Measurements from ENCODE around the gene THEMIS.
"Not testable (repeated sequence)": the region's sequence is repeated elsewhere in the genome, so short reads cannot be mapped to it uniquely, and the experiment has no call there.

The THEMIS gene

DNA sequence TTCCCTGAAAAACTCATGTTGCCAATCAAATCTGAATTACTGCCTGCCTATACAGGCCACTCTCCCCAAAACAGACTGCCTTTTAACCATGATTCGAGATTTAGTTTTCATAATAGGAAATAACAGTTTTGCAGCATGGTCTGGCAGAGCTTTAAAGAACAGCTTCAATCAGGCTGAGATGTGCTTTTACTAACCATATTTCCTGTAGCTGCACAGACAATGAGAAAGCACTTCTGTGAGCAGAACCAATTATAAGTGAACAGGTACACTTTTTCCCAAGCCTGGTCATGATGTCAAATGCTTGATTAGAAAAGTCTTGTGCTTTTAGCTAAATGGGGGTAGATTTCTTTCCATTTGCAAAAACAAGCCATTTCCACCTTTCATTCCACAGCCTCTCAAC is 108.2 kb downstream of the THEMIS start:
- DNase-seq = no peak

DNA sequence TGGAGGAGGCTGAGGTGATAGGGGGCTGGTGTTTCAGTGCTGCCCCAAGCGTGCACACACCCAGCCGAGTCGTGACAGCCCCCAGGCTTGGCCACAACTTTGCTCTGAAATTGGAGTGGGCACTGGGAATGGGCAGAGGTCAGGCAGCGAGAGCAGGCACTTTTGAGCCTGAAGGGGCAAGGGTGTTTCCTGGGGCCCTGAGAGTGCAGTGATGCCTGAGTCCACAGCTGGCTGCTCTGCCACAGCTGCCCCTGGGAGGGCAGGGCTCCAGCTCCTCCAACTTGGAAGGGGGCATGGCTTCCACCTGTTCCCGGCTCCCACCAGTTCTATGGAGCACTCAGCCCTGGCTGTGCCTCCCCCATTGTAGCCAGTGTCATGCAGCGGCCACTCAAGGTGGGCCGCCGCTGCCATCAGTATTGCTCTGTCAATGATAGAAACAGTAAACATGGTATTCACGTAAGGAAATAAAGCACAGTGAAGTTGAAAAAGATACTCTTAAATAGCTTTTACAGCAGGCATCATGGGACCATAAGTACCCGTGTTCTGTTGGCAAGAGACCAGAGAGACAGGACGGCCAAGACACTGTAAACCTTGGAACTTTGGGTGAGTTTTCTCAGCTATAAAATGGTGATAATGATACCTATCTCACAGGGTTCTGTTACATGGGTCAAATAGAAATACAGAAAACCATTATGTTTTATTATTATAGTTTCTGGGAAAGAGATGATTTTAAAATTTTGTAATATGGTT is 108.9 kb downstream of the THEMIS start:
- no peak for DNase-seq

DNA sequence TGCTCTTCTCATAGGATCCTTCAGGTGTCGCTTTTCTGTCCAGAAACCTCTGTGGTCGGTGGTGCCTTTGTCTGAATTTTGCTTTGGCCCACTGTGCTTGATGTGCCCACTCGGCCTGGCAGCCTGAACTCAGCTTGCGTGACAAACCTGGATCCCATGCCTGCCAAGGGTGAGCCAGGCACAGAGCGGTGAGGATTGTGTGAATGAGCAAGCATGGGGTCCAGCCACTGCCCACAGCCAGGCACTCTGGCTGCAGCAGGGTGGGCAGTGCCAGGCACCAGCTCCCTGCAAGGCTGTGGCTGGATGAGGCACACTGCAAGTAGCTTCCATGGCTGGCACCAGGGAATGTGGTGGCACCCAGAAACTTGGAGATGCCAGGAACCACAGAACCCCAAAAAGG is 110.3 kb downstream of the THEMIS start:
- DNase-seq = no peak

DNA sequence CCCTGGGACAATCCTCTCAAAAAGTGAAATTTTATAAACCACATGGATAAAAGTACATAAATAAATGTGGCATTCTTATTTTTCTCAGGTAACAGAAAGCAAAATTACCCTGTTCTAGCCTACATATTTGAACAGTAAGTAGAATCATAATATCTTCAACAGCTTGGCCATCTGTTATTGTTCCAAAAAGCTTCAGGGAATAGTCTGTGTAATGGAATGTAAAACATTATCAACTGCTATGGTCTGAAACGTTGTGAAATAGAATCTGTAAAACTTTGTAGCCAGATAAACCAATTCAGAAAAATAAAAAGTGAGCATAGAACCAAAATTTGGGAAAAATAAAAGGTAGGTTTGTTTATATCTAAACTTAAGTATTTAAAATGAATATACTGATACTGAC is 114.7 kb downstream of the THEMIS start:
- DNase-seq = no peak

DNA sequence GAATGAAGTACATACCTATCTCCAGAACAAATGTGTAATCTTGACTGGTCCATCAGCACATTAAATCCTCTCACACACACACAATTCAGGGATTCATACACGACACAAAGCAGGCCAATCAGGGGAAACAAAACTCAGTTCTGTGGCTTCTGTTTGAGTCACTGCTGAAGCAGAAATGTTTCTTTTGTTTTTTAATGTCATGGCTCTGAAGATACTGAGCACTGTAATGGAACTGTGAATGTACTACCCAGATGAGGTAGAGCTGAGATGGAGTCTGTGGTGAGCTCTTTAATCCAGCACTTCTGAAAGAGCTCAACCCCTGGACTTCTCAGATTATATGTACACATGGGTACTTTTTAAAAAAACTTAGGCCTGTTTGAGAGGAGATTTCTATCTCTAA is 116.4 kb downstream of the THEMIS start:
- no peak for DNase-seq

DNA sequence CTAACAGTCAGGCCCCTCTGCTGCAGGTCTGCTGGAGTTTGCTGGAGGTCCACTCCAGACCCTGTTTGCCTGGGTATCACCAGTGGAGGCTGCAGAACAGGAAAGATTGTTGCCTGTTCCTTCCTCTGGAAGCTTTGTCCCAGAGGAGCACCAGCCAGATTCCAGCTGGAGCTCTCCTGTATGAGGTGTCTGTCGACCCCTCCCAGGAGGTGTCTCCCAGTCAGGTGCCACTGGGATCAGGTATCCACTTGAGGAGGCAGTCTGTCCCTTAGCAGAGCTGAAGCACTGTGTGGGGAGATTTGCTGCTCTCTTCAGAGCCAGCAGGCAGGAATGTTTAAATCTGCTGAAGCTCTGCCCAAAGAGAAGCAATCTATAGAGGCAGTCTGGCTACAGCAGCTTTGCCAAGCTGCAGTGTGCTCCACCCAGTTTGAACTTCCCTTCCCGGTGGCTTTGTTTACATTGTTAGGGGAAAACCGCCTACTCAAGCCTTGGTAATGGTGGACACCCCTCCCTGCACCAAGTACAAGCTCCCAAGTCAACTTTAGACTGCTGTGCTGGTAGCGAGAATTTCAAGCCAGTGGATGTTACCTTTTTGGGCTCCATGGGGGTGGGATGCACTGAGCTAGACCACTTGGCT is 119.1 kb downstream of the THEMIS start:
- not testable (repeated sequence) for DNase-seq

DNA sequence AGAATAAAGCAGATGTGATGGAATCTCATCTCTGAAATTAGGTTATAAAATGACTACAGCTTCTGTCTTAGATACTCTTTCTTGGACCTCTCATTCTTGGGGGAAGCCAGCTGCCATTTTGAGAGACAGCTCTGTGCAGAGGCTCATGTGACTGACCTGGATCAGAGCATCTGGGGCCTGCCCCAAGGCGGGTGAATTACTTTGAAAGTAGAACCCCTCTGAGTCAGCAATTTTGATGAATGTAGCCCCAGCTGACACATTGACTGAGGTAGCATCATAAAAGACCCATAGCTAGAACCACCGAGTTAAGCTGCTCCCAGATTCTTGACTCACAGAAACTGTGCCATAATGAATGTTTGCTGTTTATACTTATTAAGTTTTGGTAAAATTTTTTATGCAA is 124.5 kb downstream of the THEMIS start:
- DNase-seq = no peak

DNA sequence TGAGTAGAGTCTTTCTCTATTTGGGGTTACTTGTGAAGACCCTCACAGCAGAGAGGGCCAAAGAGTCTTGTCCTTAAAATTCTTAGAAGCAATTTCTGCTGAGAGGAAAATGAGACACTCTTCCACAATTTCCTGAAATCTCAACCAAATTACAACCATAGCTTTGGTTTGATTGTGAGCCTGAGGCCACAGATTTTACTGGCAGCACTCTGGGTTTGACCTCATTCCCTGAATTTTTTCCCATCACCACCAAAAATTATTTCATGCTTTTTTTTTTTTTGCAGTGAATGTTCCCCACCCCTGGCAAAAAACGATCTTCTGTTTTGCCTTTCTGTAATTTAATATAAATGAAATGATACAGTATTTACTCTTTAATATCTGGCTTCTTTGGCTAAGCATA is 125.5 kb downstream of the THEMIS start:
- no peak for DNase-seq

DNA sequence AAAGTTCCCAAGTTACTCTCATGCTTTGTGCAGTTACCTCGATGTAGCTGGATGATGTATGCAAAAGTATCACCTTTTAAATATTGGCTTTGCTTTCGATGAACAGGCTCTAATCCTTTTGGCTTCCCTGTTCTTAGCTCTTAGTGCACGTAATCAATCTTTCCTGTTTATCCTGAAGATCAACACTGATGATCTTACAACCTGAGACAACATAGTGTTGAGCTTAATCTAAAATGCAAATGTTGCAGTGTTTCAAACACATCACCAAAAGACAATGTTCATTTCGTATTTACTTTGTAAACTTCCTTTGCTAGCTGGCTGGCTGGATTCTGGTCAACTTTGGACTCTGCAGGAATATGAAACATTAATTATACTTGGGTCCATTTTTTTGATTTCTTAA is 132.1 kb downstream of the THEMIS start:
- no peak for DNase-seq

DNA sequence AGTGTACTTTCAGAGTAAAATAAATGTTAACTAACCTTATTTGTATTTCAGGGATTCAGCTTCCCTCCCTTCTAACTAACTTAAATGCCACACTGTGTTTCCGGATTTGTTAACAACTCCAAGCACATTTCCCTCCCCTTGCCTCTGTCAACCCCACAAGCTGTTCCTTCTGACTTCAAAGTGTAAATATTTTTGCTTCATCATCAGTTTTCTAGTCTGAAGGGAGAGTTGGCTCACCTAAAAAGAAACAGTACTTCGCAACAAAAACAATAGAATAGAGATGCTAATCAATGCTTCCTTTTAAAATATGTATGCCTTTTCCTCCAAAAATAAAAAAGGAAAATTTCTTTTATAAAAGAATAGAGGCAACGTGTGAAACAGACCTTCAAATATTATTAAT is 132.6 kb downstream of the THEMIS start:
- no peak for DNase-seq

DNA sequence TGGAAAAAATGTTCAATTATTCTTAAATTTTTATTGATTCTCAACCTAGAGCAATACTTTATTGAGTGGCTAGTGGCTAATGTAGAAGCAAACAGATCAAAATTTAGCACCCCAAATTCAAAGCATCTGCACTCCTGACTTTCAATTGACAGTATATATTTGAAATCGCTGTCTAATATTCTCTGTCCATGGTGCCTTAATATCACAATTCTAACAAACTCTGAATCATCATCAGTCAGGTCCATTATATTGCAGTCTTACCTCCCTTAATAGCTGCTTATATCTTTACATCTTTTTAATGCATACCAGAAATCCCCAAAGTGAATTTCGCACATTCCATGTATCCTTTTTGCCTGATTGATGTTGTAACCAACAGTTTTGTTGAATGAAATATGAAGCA is 134.9 kb downstream of the THEMIS start:
- no peak for DNase-seq

DNA sequence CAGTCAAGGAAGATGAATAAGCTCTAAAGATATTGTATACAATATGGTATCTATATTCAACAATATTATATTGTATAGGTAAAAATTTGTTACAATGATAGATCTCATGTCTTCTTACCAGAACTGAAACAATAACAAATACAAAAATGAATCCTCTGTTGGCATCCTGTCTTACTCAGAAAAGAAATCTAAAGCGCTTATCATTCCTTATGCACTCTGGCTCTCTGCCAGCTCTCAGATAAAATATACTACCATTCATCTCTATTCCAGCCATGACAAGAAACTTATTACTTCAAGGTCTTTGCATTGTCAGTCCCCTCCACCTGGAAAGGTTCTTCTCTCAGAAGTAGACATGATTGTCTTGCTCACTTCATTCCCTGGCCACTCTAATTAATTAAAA is 138.6 kb downstream of the THEMIS start:
- no peak for DNase-seq

DNA sequence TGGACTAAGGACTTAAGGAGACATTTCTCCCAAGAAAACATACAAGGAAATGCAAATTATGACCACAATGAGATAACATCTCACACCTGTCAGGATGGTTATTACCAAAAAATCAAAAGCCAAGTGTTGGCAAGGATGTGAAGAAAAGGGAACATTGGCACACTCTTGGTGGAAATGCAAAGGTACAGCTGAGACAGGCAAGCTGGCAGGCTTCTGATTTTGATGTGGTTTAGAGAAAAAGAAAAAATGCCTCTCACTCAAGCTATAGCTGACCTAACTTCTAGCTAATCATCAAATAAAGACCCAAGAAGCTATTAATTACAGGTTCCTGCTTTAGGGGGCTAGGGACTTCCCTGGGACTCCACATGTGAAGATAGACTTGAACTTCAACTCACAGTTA is 139.8 kb downstream of the THEMIS start:
- DNase-seq = no peak

DNA sequence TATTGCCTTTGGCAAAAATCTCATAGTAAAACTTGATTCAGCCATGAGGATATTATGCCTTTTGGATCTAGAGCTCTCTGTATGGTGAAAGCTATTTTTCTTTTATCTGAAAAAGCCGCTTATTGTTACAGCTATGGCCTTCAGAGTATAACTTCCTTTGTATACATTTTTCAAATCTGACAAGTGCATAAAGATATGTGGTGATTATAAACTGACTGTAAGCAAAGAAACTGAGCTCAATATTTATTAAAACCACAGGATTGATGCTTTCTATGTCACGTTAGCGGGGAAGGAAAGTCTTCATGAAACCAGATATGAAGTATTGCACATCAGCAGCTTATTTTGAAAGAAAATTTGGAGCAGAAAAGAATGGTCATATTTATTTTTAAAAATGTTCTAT is 151.8 kb downstream of the THEMIS start:
- DNase-seq = no peak

DNA sequence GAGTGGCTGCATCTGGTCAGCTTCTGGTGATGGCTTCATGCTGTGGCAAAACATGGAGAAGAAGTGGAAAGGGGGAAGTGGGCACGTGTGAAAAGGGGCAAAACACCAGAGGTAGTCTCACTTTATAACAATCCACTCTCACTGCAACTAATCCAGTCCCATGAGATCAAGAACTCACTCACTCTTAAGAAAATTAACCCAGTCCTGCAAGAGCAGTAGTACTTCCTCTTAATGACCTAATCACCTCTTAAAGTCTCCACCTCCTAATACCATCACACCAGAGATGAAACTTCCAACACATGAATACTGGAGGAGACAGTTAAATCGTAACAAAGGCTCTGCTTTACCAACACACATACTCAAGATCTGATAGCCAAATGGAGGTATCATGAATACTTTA is 152.6 kb downstream of the THEMIS start:
- no peak for DNase-seq

DNA sequence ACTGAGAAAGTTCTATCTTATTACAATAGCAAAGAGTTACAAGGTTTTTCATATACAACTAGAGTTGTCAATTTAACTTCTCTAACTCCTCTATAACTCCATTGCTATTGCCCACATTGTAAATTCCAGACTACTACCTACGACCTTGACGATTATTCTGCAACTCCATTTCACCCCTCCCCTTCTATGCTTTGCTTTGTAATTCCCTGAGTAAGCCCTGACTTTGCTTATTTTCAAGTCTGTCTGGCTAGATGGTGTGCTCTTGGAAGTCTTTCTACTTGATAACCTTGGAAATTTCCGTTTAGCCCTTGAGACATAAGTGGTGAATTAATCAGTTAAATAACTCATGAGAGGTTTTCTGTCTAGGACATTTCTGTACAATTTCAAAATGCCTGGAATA is 162.4 kb downstream of the THEMIS start:
- DNase-seq = no peak

DNA sequence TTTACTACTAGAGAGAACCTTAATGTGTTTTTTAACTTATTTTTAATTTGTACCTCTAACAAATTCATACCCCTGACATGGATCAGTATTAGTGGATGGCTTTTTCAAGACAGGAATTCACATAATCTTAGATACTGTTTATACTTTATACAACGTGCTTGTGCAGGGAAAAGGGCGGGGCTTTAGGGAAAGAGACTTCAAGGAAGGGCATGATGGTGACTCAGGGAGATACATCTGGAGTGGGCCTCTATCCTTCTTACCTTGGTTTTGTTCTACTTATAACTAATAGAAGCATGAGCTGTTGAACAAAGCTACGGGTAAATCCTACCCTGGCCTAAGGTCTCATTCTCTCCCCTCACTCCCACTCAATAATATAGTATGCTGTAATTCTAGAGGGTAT is 163.1 kb downstream of the THEMIS start:
- no peak for DNase-seq

DNA sequence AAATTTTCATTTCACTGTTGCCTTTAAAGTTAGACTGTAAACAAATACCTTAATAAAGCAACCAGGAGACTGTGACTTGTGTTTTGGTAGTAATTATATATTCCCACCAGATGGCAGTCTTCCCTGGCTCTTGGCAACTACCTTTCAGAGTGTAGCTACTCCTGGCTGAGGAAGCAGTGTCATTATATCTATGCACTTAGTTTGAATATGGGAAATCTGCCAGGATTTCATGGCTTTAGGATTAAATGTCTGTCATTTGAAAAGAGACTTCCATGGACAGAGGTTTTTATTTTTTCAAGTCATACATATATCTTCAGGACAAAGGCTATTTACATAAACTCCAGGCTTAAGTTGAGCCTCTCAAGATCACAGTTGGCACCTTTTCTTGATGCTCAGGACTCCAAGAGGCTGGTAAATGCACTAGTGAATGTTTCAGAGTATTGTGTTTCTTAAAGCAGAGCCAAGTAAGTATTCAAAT is 163.8 kb downstream of the THEMIS start:
- DNase-seq = peak; percentile 75

DNA sequence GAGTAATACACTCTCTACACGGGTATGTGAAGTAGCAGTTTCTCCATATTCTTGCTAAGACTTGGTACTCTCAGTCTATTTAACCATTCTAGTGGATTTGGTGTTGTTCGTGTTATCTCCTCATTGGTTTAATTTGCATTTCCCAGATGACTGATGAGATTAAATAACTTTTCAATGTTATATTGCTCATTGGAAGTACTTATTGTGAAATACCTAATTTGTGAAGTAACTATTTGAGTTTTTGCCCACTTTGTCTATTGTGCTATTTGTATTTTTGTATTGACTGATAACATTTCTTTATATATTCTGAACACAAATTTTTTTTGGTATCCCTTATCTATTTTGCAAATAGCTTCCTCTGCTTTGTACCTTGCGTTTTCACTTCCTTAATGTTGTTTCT is 167.9 kb downstream of the THEMIS start:
- DNase-seq = no peak

DNA sequence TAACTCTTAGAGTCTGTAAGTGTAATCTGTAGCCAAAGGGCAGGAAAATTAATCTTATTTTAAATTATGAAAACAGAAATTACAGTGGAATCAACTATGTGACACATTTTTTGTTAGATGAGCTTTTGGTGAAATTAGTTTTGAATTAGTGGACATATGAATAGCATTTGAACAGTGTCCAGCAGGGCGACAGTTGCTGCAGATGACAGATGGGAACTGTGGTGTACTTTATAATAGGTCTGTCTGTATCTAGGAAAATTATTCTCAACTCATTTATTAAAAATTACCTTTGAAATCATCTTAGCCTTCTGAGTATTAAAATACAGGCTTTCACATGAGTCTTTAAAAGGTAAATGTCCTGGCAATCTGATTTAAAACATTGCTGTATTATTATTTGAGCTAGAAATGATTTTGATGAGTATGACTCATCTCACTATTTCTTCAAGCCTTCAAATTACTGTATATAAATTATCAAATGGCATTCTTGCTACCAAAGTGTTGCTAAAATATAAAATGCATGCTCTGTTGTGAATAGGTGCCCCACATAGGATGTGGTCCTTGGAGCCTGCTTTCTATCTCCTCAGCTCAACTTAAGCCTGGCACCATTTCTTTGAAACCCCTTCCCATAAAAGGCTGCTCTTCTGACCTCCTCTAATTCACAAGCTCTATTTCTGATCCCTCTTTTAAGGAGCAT is 173.5 kb downstream of the THEMIS start:
- DNase-seq = no peak

DNA sequence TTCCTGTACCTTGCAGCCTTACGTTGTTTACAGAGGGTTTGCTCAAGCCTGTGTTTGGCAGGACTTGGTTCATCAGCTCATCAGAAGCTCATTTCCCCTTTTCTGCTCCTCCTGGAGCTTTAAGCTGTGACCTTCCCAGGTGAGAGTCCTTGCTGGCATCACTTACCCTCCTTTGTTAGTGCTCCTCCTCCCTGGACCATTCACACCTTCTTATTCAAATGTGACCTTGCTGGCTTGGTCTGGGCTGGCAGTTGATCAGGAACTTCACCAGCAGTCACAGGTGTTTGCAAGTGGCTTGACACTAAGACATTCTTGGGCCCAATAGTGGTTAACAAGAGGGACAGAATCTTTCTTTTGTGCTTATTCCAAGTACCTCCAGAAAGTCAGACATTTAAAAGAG is 175.0 kb downstream of the THEMIS start:
- no peak for DNase-seq

DNA sequence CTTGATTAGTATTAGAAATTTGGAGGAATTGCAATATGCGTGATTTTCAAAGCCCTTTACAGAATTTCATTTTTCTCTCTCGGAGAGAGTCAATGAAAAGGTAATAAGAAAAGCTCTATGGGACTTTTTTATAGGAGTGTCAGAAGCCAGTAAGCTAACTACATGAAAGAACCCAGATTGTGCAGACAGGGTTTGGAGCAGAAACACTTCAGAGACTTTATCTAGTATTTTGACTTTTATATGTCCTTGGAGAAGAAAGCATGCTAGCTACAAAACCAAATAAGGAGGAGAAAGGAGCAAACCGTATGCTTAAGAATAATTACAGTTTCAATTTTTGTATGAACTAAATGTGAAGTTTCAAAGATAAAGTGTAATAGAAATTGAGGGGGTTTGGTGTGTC is 182.2 kb downstream of the THEMIS start:
- DNase-seq = no peak

DNA sequence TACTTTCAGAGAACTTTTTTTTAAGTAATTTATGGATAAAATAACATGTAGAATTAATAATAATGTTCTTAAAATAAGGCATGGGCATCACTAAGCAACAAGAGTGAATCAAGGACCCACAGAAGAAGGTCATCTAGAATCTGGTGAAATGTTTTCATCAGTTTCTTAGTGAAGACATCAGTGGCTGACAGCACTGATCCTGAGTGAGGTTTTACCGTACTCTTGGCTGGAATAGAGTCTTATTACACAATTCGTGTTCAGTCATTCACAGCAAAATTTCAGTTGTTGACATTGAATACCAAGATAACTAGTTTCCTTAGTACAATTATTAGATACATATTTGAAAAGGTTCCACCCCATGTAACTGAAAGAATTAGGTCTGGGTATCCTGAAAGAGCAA is 183.5 kb downstream of the THEMIS start:
- no peak for DNase-seq

DNA sequence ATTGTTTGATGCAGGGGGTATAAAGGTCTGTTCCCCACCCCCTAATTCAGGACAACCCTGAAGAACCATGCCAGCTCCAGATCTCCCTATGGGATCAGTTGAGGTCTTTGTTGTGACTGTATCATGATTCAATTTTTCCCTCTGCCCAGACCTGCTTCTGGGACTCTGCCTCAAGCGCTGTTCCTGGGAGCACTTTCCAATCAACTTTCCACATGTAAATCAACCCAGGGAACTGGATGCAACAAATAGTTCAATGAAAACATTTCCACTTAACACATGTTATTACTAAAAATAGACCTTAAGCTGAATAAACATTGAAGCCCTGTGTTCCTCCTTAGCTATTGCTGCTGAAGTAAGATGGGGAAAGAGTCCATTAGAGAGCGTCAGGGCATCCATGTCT is 184.4 kb downstream of the THEMIS start:
- DNase-seq = no peak

Measured in hematopoietic multipotent progenitor cell treated with erythropoietin and hydrocortisone succinate and interleukin-3 and kit ligand, for 6 days (in vitro differentiated cells).